Activated naive CD8-positive, alpha-beta T cell (primary cell): ENCODE results near the gene STON1.
A peak's percentile ranks its signal among the peaks of the same experiment; 100 is the strongest.
"Not testable (repeated sequence)": the region's sequence is repeated elsewhere in the genome, so short reads cannot be mapped to it uniquely, and the experiment has no call there.

Experiments
- H3K27ac Mint-ChIP-seq: one replicate; pipeline ENCODE4 v1.8.0; 2021; ENCODE audit warnings: mixed read lengths
- H3K27me3 Mint-ChIP-seq: one replicate; pipeline ENCODE4 v1.8.0; 2021; ENCODE audit warnings: mixed read lengths
- H3K36me3 Mint-ChIP-seq: one replicate; pipeline ENCODE4 v1.8.0; 2021; ENCODE audit warnings: mixed read lengths
- H3K4me1 Mint-ChIP-seq: one replicate; pipeline ENCODE4 v1.8.0; 2021; ENCODE audit warnings: low read depth, mixed read lengths
- H3K4me3 Mint-ChIP-seq: one replicate; pipeline ENCODE4 v1.8.0; 2021; ENCODE audit warnings: mild to moderate bottlenecking, mixed read lengths
- H3K9me3 Mint-ChIP-seq: one replicate; pipeline ENCODE4 v1.8.0; 2021; ENCODE audit warnings: low read depth, mixed read lengths

STON1 gene

GRCh38 chr2:48541666-48542389, 11.9 kb downstream of the STON1 start:
- Mint-ChIP-seq H3K27me3 (no peaks in the 10 kb centered on the region), H3K27ac (no peak overlapping the region), H3K36me3 (no peaks in the 10 kb centered on the region), H3K4me1 (no peaks in the 10 kb centered on the region), H3K4me3 (no peak overlapping the region), H3K9me3 (no peaks in the 10 kb centered on the region)

GRCh38 chr2:48543895-48544294, 13.9 kb downstream of the STON1 start:
- Mint-ChIP-seq H3K9me3 (no peaks in the 10 kb centered on the region), H3K4me3 (no peak overlapping the region), H3K4me1 (no peaks in the 10 kb centered on the region), H3K36me3 (no peaks in the 10 kb centered on the region), H3K27ac (no peak overlapping the region), H3K27me3 (no peaks in the 10 kb centered on the region)

GRCh38 chr2:48545244-48545643, 15.3 kb downstream of the STON1 start:
- Mint-ChIP-seq H3K36me3 (no peaks in the 10 kb centered on the region), H3K9me3 (no peaks in the 10 kb centered on the region), H3K4me3 (no peak overlapping the region), H3K4me1 (no peaks in the 10 kb centered on the region), H3K27me3 (no peaks in the 10 kb centered on the region), H3K27ac (no peak overlapping the region)

- H3K36me3 Mint-ChIP-seq, result no peaks in the 10 kb centered on the region
- no peaks in the 10 kb centered on the region for H3K9me3 Mint-ChIP-seq
- no peak overlapping the region for H3K27ac Mint-ChIP-seq
- no peak overlapping the region for H3K4me3 Mint-ChIP-seq
- H3K4me1 Mint-ChIP-seq, result no peaks in the 10 kb centered on the region
- no peaks in the 10 kb centered on the region for H3K27me3 Mint-ChIP-seq
Observed at GRCh38 chr2:48548840-48549239, 18.9 kb downstream of the STON1 start.

- Mint-ChIP-seq H3K9me3 (no peaks in the 10 kb centered on the region), H3K27me3 (no peaks in the 10 kb centered on the region), H3K4me3 (no peak overlapping the region), H3K4me1 (no peaks in the 10 kb centered on the region), H3K27ac (no peak overlapping the region), H3K36me3 (no peaks in the 10 kb centered on the region)
Observed at GRCh38 chr2:48549972-48550371, 20.0 kb downstream of the STON1 start.

GRCh38 chr2:48551548-48551947, 21.6 kb downstream of the STON1 start:
- Mint-ChIP-seq H3K4me1 (no peaks in the 10 kb centered on the region), H3K4me3 (no peak overlapping the region), H3K27me3 (no peaks in the 10 kb centered on the region), H3K27ac (no peak overlapping the region), H3K9me3 (no peaks in the 10 kb centered on the region), H3K36me3 (no peaks in the 10 kb centered on the region)

- H3K27ac Mint-ChIP-seq, H3K4me3 Mint-ChIP-seq, H3K27me3 Mint-ChIP-seq, H3K9me3 Mint-ChIP-seq, H3K36me3 Mint-ChIP-seq, H3K4me1 Mint-ChIP-seq: not testable (repeated sequence)
Observed at GRCh38 chr2:48555071-48555470, 25.1 kb downstream of the STON1 start.

- no peaks in the 10 kb centered on the region for H3K4me1 Mint-ChIP-seq
- no peaks in the 10 kb centered on the region for H3K9me3 Mint-ChIP-seq
- H3K36me3 Mint-ChIP-seq, result no peaks in the 10 kb centered on the region
- H3K4me3 Mint-ChIP-seq, result no peak overlapping the region
- H3K27me3 Mint-ChIP-seq, result no peaks in the 10 kb centered on the region
- no peak overlapping the region for H3K27ac Mint-ChIP-seq
Observed at GRCh38 chr2:48558456-48558855, 28.5 kb downstream of the STON1 start.

- H3K4me1 Mint-ChIP-seq, result no peaks in the 10 kb centered on the region
- no peaks in the 10 kb centered on the region for H3K9me3 Mint-ChIP-seq
- no peaks in the 10 kb centered on the region for H3K36me3 Mint-ChIP-seq
- H3K27ac Mint-ChIP-seq, result no peak overlapping the region
- H3K4me3 Mint-ChIP-seq, result no peak overlapping the region
- no peaks in the 10 kb centered on the region for H3K27me3 Mint-ChIP-seq
Observed at GRCh38 chr2:48560546-48561209, 30.7 kb downstream of the STON1 start.

GRCh38 chr2:48562281-48562680, 32.3 kb downstream of the STON1 start:
- no peaks in the 10 kb centered on the region for H3K27me3 Mint-ChIP-seq
- no peaks in the 10 kb centered on the region for H3K36me3 Mint-ChIP-seq
- H3K27ac Mint-ChIP-seq, result no peak overlapping the region
- H3K9me3 Mint-ChIP-seq, result no peaks in the 10 kb centered on the region
- no peaks in the 10 kb centered on the region for H3K4me1 Mint-ChIP-seq
- no peak overlapping the region for H3K4me3 Mint-ChIP-seq

- H3K4me3 Mint-ChIP-seq, result no peak overlapping the region
- H3K4me1 Mint-ChIP-seq, result peaks cover 2% of the 10 kb centered on the region
- H3K9me3 Mint-ChIP-seq, result no peaks in the 10 kb centered on the region
Observed at GRCh38 chr2:48566592-48567310, 36.8 kb downstream of the STON1 start.

GRCh38 chr2:48567671-48568070, 37.7 kb downstream of the STON1 start:
- H3K36me3 Mint-ChIP-seq, result no peaks in the 10 kb centered on the region
- H3K27ac Mint-ChIP-seq, result no peak overlapping the region
- H3K27me3 Mint-ChIP-seq, result no peaks in the 10 kb centered on the region
- no peak overlapping the region for H3K4me3 Mint-ChIP-seq
- H3K4me1 Mint-ChIP-seq, result peaks cover 2% of the 10 kb centered on the region
- no peaks in the 10 kb centered on the region for H3K9me3 Mint-ChIP-seq

More at GRCh38 chr2:48566592-48567310, 36.8 kb downstream of the STON1 start:
- H3K27ac Mint-ChIP-seq, result no peak overlapping the region
- no peaks in the 10 kb centered on the region for H3K27me3 Mint-ChIP-seq
- no peaks in the 10 kb centered on the region for H3K36me3 Mint-ChIP-seq

- Mint-ChIP-seq H3K36me3 (no peaks in the 10 kb centered on the region), H3K27me3 (no peaks in the 10 kb centered on the region), H3K9me3 (no peaks in the 10 kb centered on the region), H3K27ac (peak overlapping the region; percentile 34), H3K4me1 (peaks cover 2% of the 10 kb centered on the region), H3K4me3 (no peak overlapping the region)
Observed at GRCh38 chr2:48568547-48568946, 38.6 kb downstream of the STON1 start.

- Mint-ChIP-seq H3K36me3 (no peaks in the 10 kb centered on the region), H3K4me3 (no peak overlapping the region), H3K9me3 (no peaks in the 10 kb centered on the region), H3K27me3 (no peaks in the 10 kb centered on the region), H3K27ac (peak overlapping the region; percentile 34), H3K4me1 (peaks cover 2% of the 10 kb centered on the region)
Observed at GRCh38 chr2:48569433-48569832, 39.5 kb downstream of the STON1 start.

- Mint-ChIP-seq H3K36me3 (no peaks in the 10 kb centered on the region), H3K27ac (no peak overlapping the region), H3K27me3 (no peaks in the 10 kb centered on the region), H3K9me3 (no peaks in the 10 kb centered on the region), H3K4me3 (no peak overlapping the region), H3K4me1 (peaks cover 7% of the 10 kb centered on the region)
Observed at GRCh38 chr2:48572816-48573215, 42.9 kb downstream of the STON1 start.
